ENCODE measurements around the gene ETV1.

DNA sequence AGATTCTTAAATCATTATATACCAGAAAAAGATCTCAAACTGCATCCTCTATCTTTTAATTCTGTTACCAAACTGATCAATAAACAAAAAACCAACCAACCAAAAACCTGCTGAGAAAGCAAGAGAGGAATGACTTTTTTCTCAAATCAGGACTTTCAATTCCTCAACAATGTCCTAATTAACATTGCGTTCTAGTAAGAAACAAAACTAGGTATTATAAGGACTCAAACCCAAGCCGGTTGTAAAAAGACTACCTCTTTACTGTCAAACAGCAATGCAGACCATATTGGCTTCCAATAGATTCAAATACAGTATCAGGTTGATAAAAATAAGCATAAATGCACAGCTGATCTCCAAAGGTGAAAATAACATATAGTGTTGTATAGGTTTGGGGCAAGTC lies 57.3 kb downstream of the ETV1 start:
- TF ChIP-seq POLR2A (IDR thresholded peaks at IDR 0.05), result no peak
- TF ChIP-seq, protein P1, sequence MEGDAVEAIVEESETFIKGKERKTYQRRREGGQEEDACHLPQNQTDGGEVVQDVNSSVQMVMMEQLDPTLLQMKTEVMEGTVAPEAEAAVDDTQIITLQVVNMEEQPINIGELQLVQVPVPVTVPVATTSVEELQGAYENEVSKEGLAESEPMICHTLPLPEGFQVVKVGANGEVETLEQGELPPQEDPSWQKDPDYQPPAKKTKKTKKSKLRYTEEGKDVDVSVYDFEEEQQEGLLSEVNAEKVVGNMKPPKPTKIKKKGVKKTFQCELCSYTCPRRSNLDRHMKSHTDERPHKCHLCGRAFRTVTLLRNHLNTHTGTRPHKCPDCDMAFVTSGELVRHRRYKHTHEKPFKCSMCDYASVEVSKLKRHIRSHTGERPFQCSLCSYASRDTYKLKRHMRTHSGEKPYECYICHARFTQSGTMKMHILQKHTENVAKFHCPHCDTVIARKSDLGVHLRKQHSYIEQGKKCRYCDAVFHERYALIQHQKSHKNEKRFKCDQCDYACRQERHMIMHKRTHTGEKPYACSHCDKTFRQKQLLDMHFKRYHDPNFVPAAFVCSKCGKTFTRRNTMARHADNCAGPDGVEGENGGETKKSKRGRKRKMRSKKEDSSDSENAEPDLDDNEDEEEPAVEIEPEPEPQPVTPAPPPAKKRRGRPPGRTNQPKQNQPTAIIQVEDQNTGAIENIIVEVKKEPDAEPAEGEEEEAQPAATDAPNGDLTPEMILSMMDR (IDR thresholded peaks at IDR 0.05), result no peak
- no peak for TF ChIP-seq POLR2AphosphoS5 (IDR thresholded peaks at IDR 0.05)
